SH-SY5Y (cell line): ENCODE data around the gene GALNT18.

ENCODE experiments used
- GATA2 ChIP-seq: IDR thresholded peaks from 2 replicates; pipeline ENCODE4 v1.6.1; 2011; ENCODE audit warnings: mild to moderate bottlenecking, low read depth, low read length
- GATA3 ChIP-seq: IDR thresholded peaks from 2 replicates; pipeline ENCODE4 v1.6.1; 2011; ENCODE audit warnings: low read depth, mild to moderate bottlenecking, low read length, moderate library complexity

Gene GALNT18

GRCh38 chr11:11612439-11612838 is 9.4 kb downstream of the GALNT18 start:
- TF ChIP-seq GATA2 = no peak
- no peak for TF ChIP-seq GATA3

GRCh38 chr11:11611381-11611780 is 10.4 kb downstream of the GALNT18 start:
- no peak for TF ChIP-seq GATA2
- TF ChIP-seq GATA3 = no peak

GRCh38 chr11:11608783-11609232 is 13.0 kb downstream of the GALNT18 start:
- TF ChIP-seq GATA3 (no peak), GATA2 (no peak)

GRCh38 chr11:11607772-11608171 is 14.0 kb downstream of the GALNT18 start:
- TF ChIP-seq GATA2 (no peak), GATA3 (no peak)

- TF ChIP-seq GATA3 (no peak), GATA2 (no peak)
These were observed 15.9 kb downstream of the GALNT18 start for GRCh38 chr11:11605821-11606450.

- TF ChIP-seq GATA2 (no peak), GATA3 (no peak)
These were observed 16.6 kb downstream of the GALNT18 start for GRCh38 chr11:11605181-11605580.

- no peak for TF ChIP-seq GATA2
- no peak for TF ChIP-seq GATA3
These were observed 17.3 kb downstream of the GALNT18 start for GRCh38 chr11:11604370-11604990.

GRCh38 chr11:11602011-11602410 is 19.8 kb downstream of the GALNT18 start:
- TF ChIP-seq GATA3 = no peak
- TF ChIP-seq GATA2 = no peak

GRCh38 chr11:11600288-11600687 is 21.5 kb downstream of the GALNT18 start:
- no peak for TF ChIP-seq GATA2
- no peak for TF ChIP-seq GATA3

GRCh38 chr11:11598243-11598642 is 23.6 kb downstream of the GALNT18 start:
- TF ChIP-seq GATA3 = no peak

GRCh38 chr11:11594162-11594561 is 27.6 kb downstream of the GALNT18 start:
- TF ChIP-seq GATA2 (no peak), GATA3 (no peak)

- TF ChIP-seq GATA2 (no peak), GATA3 (no peak)
These were observed 29.6 kb downstream of the GALNT18 start for GRCh38 chr11:11592146-11592684.

GRCh38 chr11:11589437-11589836 is 32.4 kb downstream of the GALNT18 start:
- no peak for TF ChIP-seq GATA3

GRCh38 chr11:11588891-11589290 is 32.9 kb downstream of the GALNT18 start:
- TF ChIP-seq GATA2 (no peak), GATA3 (no peak)

- TF ChIP-seq GATA3 (no peak), GATA2 (no peak)
These were observed 33.6 kb downstream of the GALNT18 start for GRCh38 chr11:11588243-11588642.

- no peak for TF ChIP-seq GATA2
- no peak for TF ChIP-seq GATA3
These were observed 34.7 kb downstream of the GALNT18 start for GRCh38 chr11:11587122-11587521.
